ENCODE results near the gene TMEM250.

The TMEM250 gene

DNA sequence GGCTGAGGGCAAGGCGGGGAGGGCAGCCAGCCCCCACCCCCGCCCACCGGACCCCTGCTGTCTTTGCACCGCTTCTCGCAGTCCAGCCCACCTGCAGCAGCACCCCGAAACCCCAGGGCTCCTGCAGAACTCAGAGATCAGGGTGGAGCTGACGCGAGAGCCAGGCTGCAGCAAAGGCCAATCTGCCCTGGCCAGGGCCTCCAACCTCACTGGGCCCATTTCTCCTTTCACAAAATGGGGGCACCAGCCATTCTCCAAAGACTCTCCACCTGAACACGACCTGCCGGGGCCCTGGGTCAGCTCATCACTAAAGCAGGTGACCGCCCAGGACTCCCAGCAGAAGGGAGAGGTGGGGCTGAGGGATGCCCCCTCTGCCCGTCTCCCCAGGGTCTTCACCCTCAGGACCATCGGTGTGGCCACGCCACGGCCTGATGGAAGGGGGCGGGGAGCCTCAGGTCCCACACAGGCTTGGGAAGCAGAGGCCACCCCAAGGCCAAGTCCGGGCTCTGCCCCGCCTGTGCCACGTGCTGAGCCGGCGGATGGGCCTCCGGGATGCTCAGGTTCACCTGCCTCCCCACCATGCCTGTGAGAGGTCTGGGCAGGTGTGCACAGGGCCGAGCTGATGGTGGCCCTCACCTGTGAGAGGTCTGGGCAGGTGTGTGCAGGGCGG lies 36.7 kb downstream of the TMEM250 start:
- no peak for DNase-seq

- no peak for DNase-seq
Observed at GRCh38 chr9:136081113-136081825, 37.4 kb downstream of the TMEM250 start.

- DNase-seq = no peak
Observed at GRCh38 chr9:136080716-136081112, 38.0 kb downstream of the TMEM250 start.

DNA sequence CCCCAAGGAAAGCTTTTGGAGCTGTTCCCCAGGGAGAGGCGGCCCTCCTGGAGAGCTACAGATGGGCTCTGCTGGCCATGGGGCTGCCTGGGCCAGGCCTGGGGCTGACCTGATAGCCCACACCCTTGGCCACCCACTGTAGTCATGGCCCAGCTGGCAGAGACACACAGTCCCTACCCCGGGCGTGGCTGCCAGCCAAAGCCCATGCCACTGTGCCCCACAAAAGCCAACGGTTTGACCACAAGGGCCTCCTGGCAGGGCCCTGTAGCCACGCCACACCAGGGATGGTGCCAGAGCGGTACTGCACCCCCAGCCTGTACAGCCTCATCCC lies 38.8 kb downstream of the TMEM250 start:
- no peak for DNase-seq

DNA sequence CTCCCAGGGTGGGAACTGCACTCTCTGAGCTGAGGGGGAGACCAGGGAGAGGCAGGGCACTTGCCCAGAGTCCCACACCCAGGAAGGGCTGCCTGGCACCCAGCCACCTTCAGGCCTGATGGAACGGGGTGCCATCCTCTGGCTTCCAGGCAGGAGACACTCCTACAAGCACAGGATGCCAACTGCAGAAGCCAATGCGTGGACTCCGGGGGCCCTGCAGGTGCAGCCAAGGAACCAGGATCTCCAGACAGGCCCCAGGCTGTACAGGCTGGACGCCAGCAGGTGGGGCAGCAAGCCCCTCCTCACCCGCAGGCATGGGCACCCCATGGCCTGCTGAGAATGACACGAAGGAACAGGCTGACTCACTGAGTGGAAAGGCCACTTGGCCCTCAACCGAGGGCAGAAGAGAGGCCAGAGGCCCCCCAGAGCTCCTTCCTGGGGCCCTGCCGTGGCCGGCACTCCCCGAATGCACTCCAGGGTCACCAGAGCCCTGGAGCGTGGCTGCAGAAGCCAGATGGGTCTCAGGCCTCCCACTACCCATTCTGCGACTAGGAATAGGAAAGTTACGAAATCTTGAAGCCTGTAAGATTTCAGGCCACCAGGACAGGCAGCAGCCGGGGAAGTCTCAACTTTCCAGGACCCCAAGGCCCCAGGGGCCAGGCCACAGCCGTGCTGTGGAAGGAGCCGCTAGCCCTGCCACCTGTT lies 39.3 kb downstream of the TMEM250 start:
- DNase-seq = no peak

- DNase-seq = no peak
Observed at GRCh38 chr9:136078498-136079011, 40.1 kb downstream of the TMEM250 start.

DNA sequence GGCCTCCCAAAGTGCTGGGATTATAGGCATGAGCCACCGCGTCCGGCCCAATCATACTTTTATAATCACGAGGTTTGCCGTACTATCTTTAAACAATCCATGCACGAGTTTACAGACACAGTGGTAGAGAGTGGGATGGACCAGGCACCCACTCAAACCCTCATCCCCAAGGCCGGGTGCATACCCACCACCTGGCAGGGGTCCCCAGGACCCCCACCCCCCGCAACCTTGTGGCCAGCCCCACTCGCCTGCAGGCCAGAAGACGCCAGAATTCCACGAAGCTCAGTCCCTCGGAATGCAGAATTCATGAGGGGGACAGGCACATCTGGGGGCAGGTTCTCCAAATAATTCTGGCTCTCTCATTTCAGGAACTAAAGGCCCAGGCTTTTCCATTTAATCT lies 40.7 kb downstream of the TMEM250 start:
- no peak for DNase-seq

GRCh38 chr9:136077491-136077890 lies 41.2 kb downstream of the TMEM250 start:
- DNase-seq = no peak

DNA sequence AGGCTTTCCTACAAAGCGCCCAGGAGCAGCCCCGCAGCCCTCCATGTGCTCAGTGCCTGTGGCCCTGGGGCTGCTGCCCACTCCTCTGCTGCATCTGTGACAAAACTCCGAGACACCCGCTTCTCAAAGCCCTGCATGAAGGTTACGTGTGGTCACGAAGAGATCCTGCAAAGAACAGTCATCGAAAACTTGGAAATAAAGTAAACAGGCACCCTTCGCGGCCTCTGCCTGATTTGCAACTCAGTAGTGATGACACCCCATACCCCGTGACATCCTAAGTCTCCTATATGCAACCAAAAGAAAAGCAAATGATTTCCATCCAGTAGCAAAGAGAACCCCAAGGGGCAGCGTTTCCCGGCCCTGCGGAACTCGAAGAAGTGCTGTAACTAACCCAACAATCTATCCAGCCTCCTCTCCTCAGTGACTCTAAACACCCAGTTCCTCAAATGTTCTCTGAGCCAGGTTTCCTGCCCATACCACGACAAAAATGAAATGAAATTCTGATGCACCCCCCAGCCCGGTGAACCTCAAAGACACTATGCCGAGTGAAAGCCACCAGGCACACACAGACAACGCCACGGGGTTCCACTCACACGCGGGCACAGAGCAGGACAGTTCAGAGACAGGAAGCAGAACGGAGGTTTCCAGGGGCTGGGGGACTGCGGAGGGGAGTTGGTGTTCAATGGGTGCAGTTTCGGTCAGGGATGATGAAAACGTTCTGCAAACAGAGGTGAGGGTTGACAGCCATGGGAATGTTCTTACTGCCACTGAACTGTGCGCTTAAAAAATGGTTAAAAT lies 42.6 kb downstream of the TMEM250 start:
- DNase-seq = peak; percentile 51

- DNase-seq = no peak
Observed at GRCh38 chr9:136075134-136075841, 43.4 kb downstream of the TMEM250 start.

DNA sequence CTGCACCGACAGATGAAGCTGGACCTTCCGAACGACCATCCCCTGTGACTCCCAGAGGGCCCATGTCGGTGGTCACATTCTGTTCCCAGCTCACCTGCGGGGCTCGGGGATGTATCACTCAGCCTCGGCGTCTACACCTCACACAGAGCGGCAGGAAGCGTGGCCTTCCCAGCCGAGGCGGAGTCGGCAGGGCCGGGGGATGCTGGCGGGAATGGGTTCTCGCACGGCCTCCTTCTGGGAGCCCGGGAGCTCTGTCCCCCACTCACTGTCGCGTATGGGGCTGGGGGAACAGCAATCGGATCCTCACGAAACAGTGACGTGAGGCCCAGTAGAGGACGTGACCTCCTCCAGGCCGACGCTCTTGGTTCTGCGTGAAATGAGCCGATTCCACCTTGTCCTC lies 44.0 kb downstream of the TMEM250 start:
- no peak for DNase-seq

Data from CD4-positive, alpha-beta T cell treated with Interleukin-15 for 1 hour (primary cell).